CD4-positive, alpha-beta T cell treated with Interleukin-15 for 1 hour (primary cell): ENCODE results near the gene MINDY2.
"Not testable (repeated sequence)": the region's sequence is repeated elsewhere in the genome, so short reads cannot be mapped to it uniquely, and the experiment has no call there.

Experiments
- DNase-seq: peaks from one replicate; pipeline ENCODE4 v3.0.0-alpha.2; 2020

Gene MINDY2

GRCh38 chr15:58833681-58834426 is 62.8 kb downstream of the MINDY2 start:
- DNase-seq = not testable (repeated sequence)

- DNase-seq = no peak
These were observed 68.4 kb downstream of the MINDY2 start for GRCh38 chr15:58839485-58839884.

GRCh38 chr15:58840048-58840447 is 68.9 kb downstream of the MINDY2 start:
- DNase-seq = no peak

GRCh38 chr15:58842713-58843396 is 71.8 kb downstream of the MINDY2 start:
- DNase-seq = no peak

- DNase-seq = not testable (repeated sequence)
These were observed 80.1 kb downstream of the MINDY2 start for GRCh38 chr15:58851205-58851604.

GRCh38 chr15:58852347-58852746 is 81.2 kb downstream of the MINDY2 start:
- no peak for DNase-seq

GRCh38 chr15:58854593-58854992 is 83.5 kb downstream of the MINDY2 start:
- no peak for DNase-seq

GRCh38 chr15:58856086-58856485 is 85.0 kb downstream of the MINDY2 start:
- DNase-seq = no peak

- DNase-seq = not testable (repeated sequence)
These were observed 85.5 kb downstream of the MINDY2 start for GRCh38 chr15:58856621-58857020.

- no peak for DNase-seq
These were observed 91.2 kb downstream of the MINDY2 start for GRCh38 chr15:58862326-58862725.

- DNase-seq = no peak
These were observed 93.7 kb downstream of the MINDY2 start for GRCh38 chr15:58864602-58865424.

GRCh38 chr15:58865425-58865880 is 94.4 kb downstream of the MINDY2 start:
- no peak for DNase-seq

GRCh38 chr15:58867926-58868325 is 96.8 kb downstream of the MINDY2 start:
- DNase-seq = no peak

- no peak for DNase-seq
These were observed 99.3 kb downstream of the MINDY2 start for GRCh38 chr15:58870451-58870850.

- DNase-seq = no peak
These were observed 102.2 kb downstream of the MINDY2 start for GRCh38 chr15:58873267-58873666.

GRCh38 chr15:58875343-58875742 is 104.2 kb downstream of the MINDY2 start:
- DNase-seq = no peak

GRCh38 chr15:58876306-58877106 is 105.4 kb downstream of the MINDY2 start:
- no peak for DNase-seq

GRCh38 chr15:58877999-58878825 is 107.1 kb downstream of the MINDY2 start:
- DNase-seq = no peak

- DNase-seq = no peak
These were observed 109.2 kb downstream of the MINDY2 start for GRCh38 chr15:58880320-58880719.

- no peak for DNase-seq
These were observed 111.1 kb downstream of the MINDY2 start for GRCh38 chr15:58882243-58882642.

GRCh38 chr15:58883926-58884325 is 112.8 kb downstream of the MINDY2 start:
- not testable (repeated sequence) for DNase-seq

GRCh38 chr15:58886921-58887320 is 115.8 kb downstream of the MINDY2 start:
- no peak for DNase-seq
